K562 (cell line): ENCODE measurements around the gene EWSR1. TPM values are rescaled to one million over a fixed set of nuclear protein-coding genes. Genes with fewer than 3 reads are reported as not detected.

ENCODE experiments used
- ATAC-seq: fragments of 200-7000 bp; cut with Tn5 transposase; 3 replicates; pipeline ENCODE4 v1.9.1; 2020; ENCODE audit warnings: moderate library complexity
- BruUV-seq: library from RNA; stranded (reverse); fragments of 400-500 nt; replicated peaks from 2 replicates; lab custom pipeline; 2021; lab: Mats Ljungman, UMichigan
- CTCF ChIA-PET: fragments of 300-600 bp; formaldehyde crosslinking; extraction: SDS; loops from one replicate; lab custom pipeline; 2021; ENCODE audit warnings: low intra/inter-chr PET ratio; lab: Yijun Ruan, JAX
- POLR2A ChIA-PET: fragments of 300-600, 350-650 bp; sonication (Branson Sonifier 250); formaldehyde crosslinking; extraction: SDS; loops from one replicate; lab custom pipeline; 2021; ENCODE audit warnings: antibody characterized with exemption, inconsistent platforms; lab: Yijun Ruan, JAX
- DNase-seq, 4 experiments: peaks; one replicate each; pipeline versions ENCODE4 v3.0.0 to v3.0.0-alpha.2; 2011 to 2018; ENCODE audit warnings: low spot score in 3 of 4, mixed read lengths in 3 of 4; ENCODE audit errors: extremely low read depth in 1 of 4
- FAIRE-seq: peaks from 2 replicates; lab custom pipeline; 2011; peaks lifted over from hg19 to GRCh38; lab: Jason Lieb, UNC
- H2AFZ ChIP-seq: 2 replicates; pipeline ENCODE4 v1.6.0; 2011; ENCODE audit warnings: low read depth, low read length, control low read depth, inconsistent platforms
- H3K27ac ChIP-seq: fragments of 200-600 bp; 3 replicates; pipeline ENCODE4 v1.8.0; 2011; ENCODE audit warnings: low read depth, mild to moderate bottlenecking, control low read depth, inconsistent platforms, low read length, moderate library complexity, mixed read lengths; ENCODE audit errors: extremely low read depth
- H3K27me3 ChIP-seq, 2 experiments: fragments of 300-600 bp in 1 of 2; 2 replicates in 1 of 2; 3 replicates in 1 of 2; pipeline versions ENCODE4 v1.6.0 to v1.8.0; 2011; ENCODE audit warnings: inconsistent platforms in 2 of 2, low read length in 2 of 2, mild to moderate bottlenecking in 1 of 2, mixed read lengths in 1 of 2, moderate library complexity in 1 of 2; ENCODE audit not compliant: control insufficient read depth in 2 of 2, insufficient read depth in 2 of 2
- H3K36me3 ChIP-seq: fragments of 300-600 bp; 3 replicates; pipeline ENCODE4 v1.8.0; 2011; ENCODE audit warnings: mild to moderate bottlenecking, low read length, inconsistent platforms; ENCODE audit not compliant: control insufficient read depth, insufficient read depth
- H3K4me1 ChIP-seq, 2 experiments: fragments of 200-600 bp in 1 of 2; replicated peaks in 1 of 2; 2 replicates in 1 of 2; 3 replicates in 1 of 2; pipeline versions ENCODE4 v1.5.1 to v1.8.0; 2011; ENCODE audit warnings: inconsistent platforms in 2 of 2, low read length in 2 of 2, mild to moderate bottlenecking in 1 of 2, mixed read lengths in 1 of 2, moderate library complexity in 1 of 2; ENCODE audit not compliant: control insufficient read depth in 2 of 2, insufficient read depth in 2 of 2
- H3K4me2 ChIP-seq: 2 replicates; pipeline ENCODE4 v1.6.1; 2011; ENCODE audit warnings: low read length, control low read depth, inconsistent platforms, mixed read lengths; ENCODE audit not compliant: insufficient read depth
- H3K4me3 ChIP-seq: fragments of 200-600 bp; sonication (generic), shearing (Covaris generic); 2 replicates; pipeline ENCODE4 v1.5.1; 2016; ENCODE audit warnings: control low read depth, inconsistent platforms
- H3K79me2 ChIP-seq: fragments of 200-600 bp; 3 replicates; pipeline ENCODE4 v1.8.0; 2011; ENCODE audit warnings: low read length, inconsistent platforms; ENCODE audit not compliant: control insufficient read depth, insufficient read depth
- H3K9ac ChIP-seq, 2 experiments: 2 replicates each; pipeline versions ENCODE4 v1.6.0 to v1.6.1; 2011; ENCODE audit warnings: low read depth in 2 of 2, low read length in 2 of 2, control low read depth in 1 of 2, inconsistent platforms in 1 of 2, mild to moderate bottlenecking in 1 of 2, mixed read lengths in 1 of 2; ENCODE audit not compliant: insufficient read depth in 1 of 2
- H3K9me1 ChIP-seq: one replicate; pipeline ENCODE4 v1.6.0; 2011; ENCODE audit warnings: inconsistent platforms, mild to moderate bottlenecking, low read length, moderate library complexity; ENCODE audit not compliant: control insufficient read depth, insufficient read depth
- H3K9me3 ChIP-seq: replicated peaks from 2 replicates; pipeline ENCODE4 v1.5.1; 2011; ENCODE audit warnings: low read depth, low read length, inconsistent platforms; ENCODE audit not compliant: control insufficient read depth, insufficient read depth
- H4K20me1 ChIP-seq: replicated peaks from 2 replicates; pipeline ENCODE4 v1.6.1; 2011; ENCODE audit warnings: low read length, inconsistent platforms, mixed read lengths; ENCODE audit not compliant: control insufficient read depth, insufficient read depth
- ARID4B ChIP-seq: sonication (generic); formaldehyde crosslinking; IDR thresholded peaks from 2 replicates; pipeline ENCODE4 v1.8.0; 2022; ENCODE audit warnings: mild to moderate bottlenecking, missing genetic modification reagents
- CBX2 ChIP-seq: fragments of 200-600 bp; sonication (generic); IDR thresholded peaks from one replicate; pipeline ENCODE4 v1.6.1; 2012; ENCODE audit warnings: mild to moderate bottlenecking, low read length, inconsistent platforms; ENCODE audit not compliant: insufficient read depth, poor library complexity, severe bottlenecking
- CREB1 ChIP-seq, 2 experiments: sonication (generic) in 1 of 2; formaldehyde crosslinking in 1 of 2; IDR thresholded peaks; 2 replicates each; pipeline versions ENCODE4 v1.6.1 to v1.8.0; 2012 to 2022; ENCODE audit warnings: inconsistent platforms in 1 of 2, mild to moderate bottlenecking in 1 of 2, missing genetic modification reagents in 1 of 2, moderate library complexity in 1 of 2
- ETV5 ChIP-seq: sonication (generic); formaldehyde crosslinking; IDR thresholded peaks from 2 replicates; pipeline ENCODE4 v1.4.0; 2020; ENCODE audit warnings: low read depth, mild to moderate bottlenecking, missing genetic modification reagents
- MCM2 ChIP-seq: fragments of 450-650 bp; IDR thresholded peaks from 2 replicates; pipeline ENCODE4 v1.6.1; 2017; ENCODE audit warnings: low read depth, mild to moderate bottlenecking
- NCOA6 ChIP-seq: fragments of 450-650 bp; IDR thresholded peaks from 2 replicates; pipeline ENCODE4 v1.6.1; 2017; ENCODE audit warnings: mild to moderate bottlenecking
- POLR3G ChIP-seq: IDR thresholded peaks from 2 replicates; pipeline ENCODE4 v1.6.1; 2011; ENCODE audit not compliant: insufficient read length, insufficient replicate concordance; ENCODE audit errors: extremely low read depth
- SIX5 ChIP-seq, 2 experiments: IDR thresholded peaks; 2 replicates each; pipeline ENCODE4 v1.6.1; 2011; ENCODE audit warnings: low read length in 2 of 2, borderline replicate concordance in 1 of 2, low read depth in 1 of 2, mild to moderate bottlenecking in 1 of 2, moderate library complexity in 1 of 2; ENCODE audit not compliant: insufficient read depth in 1 of 2
- SNRNP70 ChIP-seq: fragments of 200-400 bp; formaldehyde crosslinking; optimal IDR thresholded peaks from 2 replicates; pipeline ENCODE3; 2017; ENCODE audit warnings: low read depth, low read length
- SUPT5H ChIP-seq: fragments of 450-650 bp; IDR thresholded peaks from 2 replicates; pipeline ENCODE4 v1.6.1; 2016
- TAF7 ChIP-seq: fragments of 450-650 bp; IDR thresholded peaks from 2 replicates; pipeline ENCODE4 v1.6.1; 2016; ENCODE audit warnings: missing genetic modification characterization, missing compliant biosample characterization
- TCF3 ChIP-seq: sonication (generic); formaldehyde crosslinking; IDR thresholded peaks from 2 replicates; pipeline ENCODE4 v1.4.0; 2020; ENCODE audit warnings: mild to moderate bottlenecking, missing genetic modification reagents
- ZBTB49 ChIP-seq: sonication (generic); formaldehyde crosslinking; IDR thresholded peaks from 2 replicates; pipeline ENCODE4 v1.8.0; 2022; ENCODE audit warnings: missing genetic modification reagents, mild to moderate bottlenecking, borderline replicate concordance
- ZNF133 ChIP-seq: fragments of 250-450 bp; sonication (Bioruptor Pico); IDR thresholded peaks from 2 replicates; pipeline ENCODE4 v1.4.0; 2020; ENCODE audit warnings: mild to moderate bottlenecking
- WGBS: fragments of 100-300 bp; shearing (Covaris generic); methylation state at CpG from one replicate; pipeline ENCODE4 v1.1.6; 2016; ENCODE audit warnings: low coverage, mixed read lengths; ENCODE audit not compliant: insufficient coverage; ENCODE audit errors: missing lambda C conversion rate; 5-methylcytosine and 5-hydroxymethylcytosine counted together
- in situ Hi-C: fragments of 300-500 bp; cut with MboI; formaldehyde crosslinking; loops from 4 replicates; pipeline ENCODE4 v1.15.0; 2018; ENCODE audit warnings: inconsistent platforms, mixed read lengths
- intact Hi-C: fragments of 100-400 bp; cut with micrococcal nuclease; formaldehyde crosslinking; loops from 2 replicates; pipeline ENCODE4 v1.14.2; 2022
- polyA plus RNA-seq, 8 experiments: library from polyadenylated mRNA; depleted of rRNA in 4 of 8; stranded (reverse) in 5 of 8; unstranded in 3 of 8; fragments of >200 nt; fragmentation: Nextera tagmentation in 2 of 8; fragmentation: Illumina TruSeq in 1 of 8; extraction: Ambion mirVana in 2 of 8; extraction: Trizol in 1 of 8; gene quantifications; 2 replicates each; pipeline versions ENCODE4 v1.2.1 to v1.2.3, GENCODE V29; 2011 to 2014; ENCODE audit warnings: inconsistent platforms in 1 of 8, missing spikeins in 1 of 8
- total RNA-seq, 7 experiments: library from RNA; depleted of rRNA in 6 of 7; stranded (reverse); fragments of >200 nt in 6 of 7; fragmentation: Illumina TruSeq in 2 of 7; extraction: Trizol in 2 of 7; gene quantifications; 2 replicates each; pipeline versions ENCODE4 v1.2.1 to v1.2.3, GENCODE V29; 2011 to 2021; ENCODE audit warnings: low replicate concordance in 1 of 7

EWSR1 gene
- total and polyA plus RNA-seq, 9 of the 15 experiments (the other 6 are each of a cell fraction or from before 2014, with no cell fraction given), result 83.3 to 450 (median 239) TPM

- Histone ChIP-seq H2AFZ (no peak overlapping the region), H4K20me1 (no peaks in the 10 kb centered on the region), H3K9me3 (no peaks in the 10 kb centered on the region), H3K36me3 (peaks cover 9% of the 10 kb centered on the region; the same call in 1 of the 3 replicates), H3K9me1 (no peaks in the 10 kb centered on the region), H3K4me1 (peaks cover 14 to 75% of the 10 kb centered on the region in 2 experiments; a peak in 4 of 5 replicates), H3K27ac (no peak overlapping the region), H3K79me2 (peaks cover 13% of the 10 kb centered on the region), H3K9ac (no peak overlapping the region; a peak in 1 of 4 replicates), H3K4me3 (no peak overlapping the region), H3K4me2 (no peak overlapping the region), H3K27me3 (no peaks in the 10 kb centered on the region)
- no peak for ATAC-seq
- intact Hi-C loops, result no loop called here
- DNase-seq, result no peak
- no peak for FAIRE-seq
- in situ Hi-C loops, result no loop called here
- POLR2A ChIA-PET, result interaction anchor here (0.6 kb wide), 1 partner anchor 34 kb away, joined by 3 read pairs; no protein-coding TSS in a partner anchor
- 92% methylated on average over 17 of the region's 25 CpGs for WGBS
- CTCF ChIA-PET, result no interaction called here
- BruUV-seq, result no TSS peak
- no peak for TF ChIP-seq TCF3
- TF ChIP-seq CBX2, result no peak
- TF ChIP-seq ZNF133 (CRISPR knock-in tag), result no peak
- TF ChIP-seq SUPT5H, result no peak
- TF ChIP-seq TAF7 (tag), result no peak
- no peak for TF ChIP-seq SNRNP70
- no peak for TF ChIP-seq MCM2
- no peak for TF ChIP-seq ETV5
- TF ChIP-seq ARID4B, result no peak
- no peak for TF ChIP-seq SIX5 (IDR thresholded peaks at IDR 0.05; ENCODE audit: borderline replicate concordance in 1 of 2, insufficient read depth in 1 of 2, low read depth in 1 of 2, low read length in 2 of 2)
- no peak for TF ChIP-seq NCOA6
- TF ChIP-seq CREB1 (IDR thresholded peaks at IDR 0.05), result no peak
- no peak for TF ChIP-seq CREB1 (CRISPR knock-in tag; IDR thresholded peaks at IDR 0.05)
- TF ChIP-seq POLR3G, result no peak
- no peak for TF ChIP-seq ZBTB49
Measured at GRCh38 chr22:29312218-29313125, 44.4 kb downstream of the EWSR1 start.
